IgD-negative memory B cell (primary cell): ENCODE data around the gene CCDC148. TPM values are rescaled to one million over a fixed set of nuclear protein-coding genes. Genes with fewer than 3 reads are reported as not detected.
"Not testable (repeated sequence)": the region's sequence is repeated elsewhere in the genome, so short reads cannot be mapped to it uniquely, and the experiment has no call there.

Source experiments
- H3K27ac Mint-ChIP-seq, 3 donors: one replicate each; pipeline ENCODE4 v1.8.0; 2020 to 2022; ENCODE audit warnings: mild to moderate bottlenecking in 3 of 3, mixed read lengths in 3 of 3, moderate library complexity in 1 of 3
- H3K27me3 Mint-ChIP-seq: one replicate; pipeline ENCODE4 v1.8.0; 2021; ENCODE audit warnings: mixed read lengths
- H3K36me3 Mint-ChIP-seq: one replicate; pipeline ENCODE4 v1.8.0; 2020; ENCODE audit warnings: mild to moderate bottlenecking, mixed read lengths
- H3K4me1 Mint-ChIP-seq, 3 donors: one replicate each; pipeline ENCODE4 v1.8.0; 2020 to 2022; ENCODE audit warnings: mixed read lengths in 3 of 3, mild to moderate bottlenecking in 1 of 3
- H3K4me3 Mint-ChIP-seq, 4 donors: one replicate each; pipeline ENCODE4 v1.8.0; 2020 to 2022; ENCODE audit warnings: mild to moderate bottlenecking in 4 of 4, mixed read lengths in 4 of 4, moderate library complexity in 3 of 4
- H3K9me3 Mint-ChIP-seq, 3 donors: one replicate each; pipeline ENCODE4 v1.8.0; 2020 to 2021; ENCODE audit warnings: mixed read lengths in 3 of 3, mild to moderate bottlenecking in 1 of 3
- polyA plus RNA-seq: library from polyadenylated mRNA; unstranded; fragments of 300-500 nt; fragmentation: Illumina TruSeq; gene quantifications from one replicate; pipeline ENCODE4 v1.2.3, GENCODE V29; 2021

CCDC148 gene
- polyA plus RNA-seq, 1 donor from 2014 or later: not detected

- H3K9me3 Mint-ChIP-seq: peaks cover 1 to 3% (median 3%) of the 10 kb centered on the region in 3 donors
- H3K27ac Mint-ChIP-seq: no peak overlapping the region
- no peak overlapping the region for H3K4me3 Mint-ChIP-seq
- H3K27me3 Mint-ChIP-seq: no peaks in the 10 kb centered on the region
- no peaks in the 10 kb centered on the region for H3K4me1 Mint-ChIP-seq
- H3K36me3 Mint-ChIP-seq: no peaks in the 10 kb centered on the region
Observed at GRCh38 chr2:158323381-158323780, 133.2 kb downstream of the CCDC148 start.

GRCh38 chr2:158321264-158321663, 135.3 kb downstream of the CCDC148 start:
- Mint-ChIP-seq H3K27me3 (no peaks in the 10 kb centered on the region), H3K27ac (no peak overlapping the region), H3K36me3 (no peaks in the 10 kb centered on the region), H3K9me3 (no peaks in the 10 kb centered on the region), H3K4me3 (no peak overlapping the region), H3K4me1 (no peaks in the 10 kb centered on the region)

- no peaks in the 10 kb centered on the region for H3K9me3 Mint-ChIP-seq
Observed at GRCh38 chr2:158319269-158319668, 137.3 kb downstream of the CCDC148 start.

DNA sequence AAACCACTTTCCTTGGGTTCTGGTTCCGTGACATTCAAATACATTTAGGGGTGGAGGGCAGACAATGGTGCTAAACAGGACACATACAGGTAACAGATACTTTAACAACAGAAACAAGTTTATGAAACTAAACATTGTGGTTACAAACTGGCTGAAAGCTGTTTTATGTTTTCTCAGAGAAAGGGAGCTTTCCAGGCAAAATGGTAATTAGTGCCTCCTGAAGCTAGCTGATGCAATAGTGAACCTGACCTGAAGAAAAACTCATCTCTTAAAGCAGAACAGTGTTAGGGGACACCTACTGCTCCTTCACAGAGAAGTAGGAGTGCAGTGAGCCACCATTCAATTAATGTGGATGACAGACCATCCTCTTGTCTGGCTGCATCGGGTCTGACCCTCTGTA, 138.9 kb downstream of the CCDC148 start:
- no peaks in the 10 kb centered on the region for H3K4me1 Mint-ChIP-seq
- H3K36me3 Mint-ChIP-seq: no peaks in the 10 kb centered on the region
- H3K9me3 Mint-ChIP-seq: no peaks in the 10 kb centered on the region
- no peak overlapping the region for H3K4me3 Mint-ChIP-seq
- no peak overlapping the region for H3K27ac Mint-ChIP-seq
- no peaks in the 10 kb centered on the region for H3K27me3 Mint-ChIP-seq

More at GRCh38 chr2:158319269-158319668, 137.3 kb downstream of the CCDC148 start:
- Mint-ChIP-seq H3K4me1 (no peaks in the 10 kb centered on the region), H3K27me3 (no peaks in the 10 kb centered on the region), H3K36me3 (no peaks in the 10 kb centered on the region), H3K4me3 (no peak overlapping the region), H3K27ac (no peak overlapping the region)

DNA sequence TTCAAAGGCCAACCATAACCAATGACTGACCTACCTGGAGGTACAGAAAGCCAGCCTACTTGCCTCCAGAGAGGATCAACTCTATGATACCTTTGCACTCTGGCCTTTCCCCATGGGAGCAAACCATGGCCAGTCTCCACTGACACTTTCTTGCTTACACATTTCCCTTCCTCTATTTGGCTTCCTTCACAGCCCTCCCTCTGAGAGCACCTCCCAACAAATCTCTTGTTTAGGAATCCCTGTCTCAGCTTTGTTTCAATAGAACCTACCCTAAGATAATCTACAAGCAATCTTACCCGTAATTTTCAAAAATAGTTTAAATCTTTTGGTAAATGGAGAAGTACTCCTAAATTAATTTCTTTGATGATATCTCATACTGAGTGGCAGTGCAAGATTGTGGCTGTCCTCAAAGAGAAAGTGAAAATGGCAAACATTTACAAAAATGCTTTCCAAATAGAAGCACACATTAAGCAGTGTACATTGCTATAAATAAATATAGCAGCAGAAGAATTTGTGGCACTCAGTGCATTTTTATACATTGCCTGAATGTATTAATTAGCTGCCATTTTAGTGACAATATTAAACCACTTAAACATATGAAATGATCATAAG, 140.6 kb downstream of the CCDC148 start:
- peaks cover 1% of the 10 kb centered on the region for H3K27me3 Mint-ChIP-seq
- H3K27ac Mint-ChIP-seq: no peak overlapping the region
- no peaks in the 10 kb centered on the region for H3K36me3 Mint-ChIP-seq
- no peaks in the 10 kb centered on the region for H3K9me3 Mint-ChIP-seq
- H3K4me3 Mint-ChIP-seq: no peak overlapping the region
- no peaks in the 10 kb centered on the region for H3K4me1 Mint-ChIP-seq

GRCh38 chr2:158315000-158315399, 141.6 kb downstream of the CCDC148 start:
- no peak overlapping the region for H3K4me3 Mint-ChIP-seq
- H3K36me3 Mint-ChIP-seq: no peaks in the 10 kb centered on the region
- H3K9me3 Mint-ChIP-seq: no peaks in the 10 kb centered on the region
- no peaks in the 10 kb centered on the region for H3K4me1 Mint-ChIP-seq
- H3K27me3 Mint-ChIP-seq: peaks cover 1% of the 10 kb centered on the region
- no peak overlapping the region for H3K27ac Mint-ChIP-seq

GRCh38 chr2:158313734-158314133, 142.8 kb downstream of the CCDC148 start:
- no peaks in the 10 kb centered on the region for H3K36me3 Mint-ChIP-seq
- no peak overlapping the region for H3K4me3 Mint-ChIP-seq
- H3K9me3 Mint-ChIP-seq: no peaks in the 10 kb centered on the region
- H3K4me1 Mint-ChIP-seq: no peaks in the 10 kb centered on the region
- H3K27ac Mint-ChIP-seq: no peak overlapping the region
- peaks cover 1% of the 10 kb centered on the region for H3K27me3 Mint-ChIP-seq

- Mint-ChIP-seq H3K27me3 (peaks cover 1% of the 10 kb centered on the region), H3K4me1 (no peaks in the 10 kb centered on the region), H3K9me3 (no peaks in the 10 kb centered on the region), H3K4me3 (no peak overlapping the region), H3K27ac (no peak overlapping the region), H3K36me3 (no peaks in the 10 kb centered on the region)
Observed at GRCh38 chr2:158312981-158313380, 143.6 kb downstream of the CCDC148 start.

GRCh38 chr2:158310407-158310806, 146.1 kb downstream of the CCDC148 start:
- not testable (repeated sequence) for H3K27me3 Mint-ChIP-seq, H3K4me3 Mint-ChIP-seq, H3K9me3 Mint-ChIP-seq, H3K36me3 Mint-ChIP-seq, H3K4me1 Mint-ChIP-seq, H3K27ac Mint-ChIP-seq

GRCh38 chr2:158305501-158305900, 151.1 kb downstream of the CCDC148 start:
- H3K27ac Mint-ChIP-seq: no peak overlapping the region
- H3K36me3 Mint-ChIP-seq: no peaks in the 10 kb centered on the region
- H3K27me3 Mint-ChIP-seq: no peaks in the 10 kb centered on the region
- peaks cover 1 to 5% (median 2%) of the 10 kb centered on the region in 3 donors for H3K9me3 Mint-ChIP-seq
- H3K4me1 Mint-ChIP-seq: no peaks in the 10 kb centered on the region
- no peak overlapping the region for H3K4me3 Mint-ChIP-seq

- H3K36me3 Mint-ChIP-seq: no peaks in the 10 kb centered on the region
- H3K4me3 Mint-ChIP-seq: no peak overlapping the region
- no peaks in the 10 kb centered on the region for H3K27me3 Mint-ChIP-seq
- H3K27ac Mint-ChIP-seq: no peak overlapping the region
- peaks cover 0 to 10% (median 3%) of the 10 kb centered on the region in 3 donors for H3K9me3 Mint-ChIP-seq
- H3K4me1 Mint-ChIP-seq: no peaks in the 10 kb centered on the region
Observed at GRCh38 chr2:158300394-158300793, 156.2 kb downstream of the CCDC148 start.

GRCh38 chr2:158297606-158298005, 158.9 kb downstream of the CCDC148 start:
- Mint-ChIP-seq H3K4me3 (no peak overlapping the region), H3K36me3 (no peaks in the 10 kb centered on the region), H3K4me1 (no peaks in the 10 kb centered on the region), H3K9me3 (peaks cover 0 to 8% (median 3%) of the 10 kb centered on the region in 3 donors), H3K27ac (no peak overlapping the region), H3K27me3 (no peaks in the 10 kb centered on the region)

DNA sequence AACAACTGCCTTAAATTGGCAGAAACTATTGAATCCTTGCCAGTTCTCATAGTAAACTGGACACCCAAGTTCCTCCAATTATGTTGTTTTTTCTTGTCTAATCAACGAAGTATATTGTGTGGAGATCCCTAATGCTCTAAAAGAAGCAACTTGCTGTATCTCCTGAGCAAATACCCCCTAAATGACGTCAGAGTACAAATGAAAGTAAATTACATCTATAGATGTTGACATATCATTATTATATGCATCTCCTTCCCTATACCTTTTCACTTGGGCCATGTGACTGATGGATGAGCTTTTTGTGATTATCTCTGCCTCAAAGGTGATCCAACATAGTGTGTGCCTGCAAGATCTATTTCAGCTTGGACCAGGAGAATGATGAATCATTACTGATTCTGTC, 159.4 kb downstream of the CCDC148 start:
- Mint-ChIP-seq H3K4me1 (no peaks in the 10 kb centered on the region), H3K36me3 (no peaks in the 10 kb centered on the region), H3K9me3 (peaks cover 0 to 8% (median 3%) of the 10 kb centered on the region in 3 donors), H3K27me3 (no peaks in the 10 kb centered on the region), H3K27ac (no peak overlapping the region), H3K4me3 (no peak overlapping the region)

DNA sequence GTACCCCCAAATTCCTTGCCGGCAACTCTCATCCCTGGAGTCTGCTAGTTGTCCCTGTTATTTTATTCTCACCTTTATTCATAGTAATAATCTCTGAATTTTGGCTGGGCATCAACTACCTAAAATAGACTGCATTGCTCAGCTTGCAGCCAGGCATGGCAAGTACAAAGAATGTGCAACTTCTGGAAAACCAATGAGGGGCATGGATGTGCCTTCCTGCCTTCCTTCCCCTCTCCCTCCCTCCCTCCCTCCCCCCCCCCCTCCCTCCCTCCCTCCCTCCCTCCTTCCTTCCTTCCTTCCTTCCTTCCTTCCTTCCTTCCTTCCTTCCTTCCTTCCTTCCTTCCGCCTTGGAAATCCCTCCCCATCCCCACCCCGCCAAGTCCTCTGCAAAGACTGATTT, 162.8 kb downstream of the CCDC148 start:
- Mint-ChIP-seq H3K27me3 (peaks cover 2% of the 10 kb centered on the region), H3K36me3 (no peaks in the 10 kb centered on the region), H3K27ac (no peak overlapping the region), H3K4me3 (no peak overlapping the region), H3K4me1 (no peaks in the 10 kb centered on the region), H3K9me3 (peaks cover 0 to 3% (median 3%) of the 10 kb centered on the region in 3 donors)

- Mint-ChIP-seq H3K9me3 (peaks cover 0 to 7% (median 7%) of the 10 kb centered on the region in 3 donors), H3K4me3 (no peak overlapping the region), H3K27me3 (peaks cover 2% of the 10 kb centered on the region), H3K36me3 (no peaks in the 10 kb centered on the region), H3K4me1 (no peaks in the 10 kb centered on the region), H3K27ac (no peak overlapping the region)
Observed at GRCh38 chr2:158291544-158292180, 164.9 kb downstream of the CCDC148 start.

DNA sequence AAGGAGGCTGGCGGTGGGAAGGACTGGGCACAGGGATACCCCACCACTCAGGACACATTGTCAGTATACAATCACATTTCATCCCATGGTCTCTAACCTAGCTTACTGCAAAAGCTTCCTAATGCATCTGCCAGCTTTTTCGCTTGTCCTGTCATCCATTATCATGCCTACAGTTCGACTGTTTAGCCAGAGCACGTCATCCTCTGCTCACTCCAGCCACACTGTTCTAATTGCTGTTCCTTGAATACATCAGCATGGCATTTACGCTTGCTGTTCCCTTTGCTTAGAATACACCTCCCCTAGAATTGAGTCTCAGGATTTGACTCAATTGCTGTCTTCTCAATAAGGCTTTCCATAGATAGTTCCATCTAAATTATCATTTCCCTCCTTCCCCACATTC, 166.3 kb downstream of the CCDC148 start:
- Mint-ChIP-seq H3K36me3 (no peaks in the 10 kb centered on the region), H3K4me3 (no peak overlapping the region), H3K27me3 (peaks cover 2% of the 10 kb centered on the region), H3K27ac (no peak overlapping the region), H3K4me1 (no peaks in the 10 kb centered on the region), H3K9me3 (peaks cover 0 to 11% (median 7%) of the 10 kb centered on the region in 3 donors)
